Measurements from ENCODE around the gene MCU.
"Not testable (repeated sequence)": the region's sequence is repeated elsewhere in the genome, so short reads cannot be mapped to it uniquely, and the experiment has no call there.

MCU gene

DNA sequence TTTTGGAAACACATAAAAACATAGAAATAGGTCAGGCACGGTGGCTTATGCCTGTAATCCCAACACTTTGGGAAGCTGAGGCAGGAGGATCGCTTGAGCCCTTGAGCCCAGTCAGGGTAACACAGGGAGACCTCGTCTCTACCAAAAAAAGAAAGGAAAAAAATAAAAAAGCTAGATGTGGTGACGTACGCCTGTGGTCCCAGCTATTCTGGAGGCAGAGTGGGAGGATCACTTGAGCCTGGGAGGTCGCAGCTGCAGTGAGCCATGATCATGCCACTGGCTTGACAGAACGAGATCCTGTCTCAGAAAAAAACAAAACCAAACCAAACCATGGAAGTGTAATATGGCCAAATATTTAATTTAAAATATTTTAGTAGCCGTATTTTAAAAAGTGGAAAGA lies 55.6 kb downstream of the MCU start:
- 96% methylated on average over 6 of the region's 8 CpGs for whole genome bisulfite sequencing
- Histone ChIP-seq H3K9ac (ENCODE audit: low read depth, low read length) (no peak overlapping the region), H3K4me3 (ENCODE audit: low read length) (no peak overlapping the region), H3K9me3 (ENCODE audit: insufficient read depth, low read depth, low read length) (no peaks in the 10 kb centered on the region), H3K27me3 (ENCODE audit: insufficient read depth, low read length) (no peaks in the 10 kb centered on the region), H3K27ac (ENCODE audit: low read depth, low read length) (no peak overlapping the region), H3K36me3 (ENCODE audit: insufficient read depth, low read length) (no peaks in the 10 kb centered on the region), H3K4me1 (ENCODE audit: insufficient read depth, low read length) (peaks cover 21% of the 10 kb centered on the region)

DNA sequence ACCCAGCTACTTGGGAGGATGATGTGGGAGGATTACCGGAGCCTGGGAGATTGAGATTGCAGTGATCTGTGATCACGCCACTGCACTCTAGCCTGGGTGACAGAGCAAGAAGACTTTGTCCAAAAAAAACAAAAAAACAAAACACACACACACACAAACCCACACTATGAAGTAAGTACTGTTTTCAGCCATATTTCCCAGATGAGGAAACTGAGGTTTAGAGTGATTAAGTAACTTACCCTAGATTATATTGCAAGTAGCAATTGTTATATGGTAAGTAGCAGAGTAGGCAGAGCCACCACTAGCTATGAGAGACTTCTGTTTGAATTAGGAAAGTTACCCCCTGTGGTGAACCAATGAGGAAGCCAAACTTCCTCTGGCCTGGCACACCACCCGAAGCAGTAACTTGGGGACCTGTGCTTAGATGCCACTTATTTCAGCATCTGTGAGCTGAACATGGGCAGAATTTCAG lies 61.9 kb downstream of the MCU start:
- H3K9me3 ChIP-seq (ENCODE audit: insufficient read depth, low read depth, low read length), result no peaks in the 10 kb centered on the region
- H3K4me3 ChIP-seq (ENCODE audit: low read length), result no peak overlapping the region
- no peaks in the 10 kb centered on the region for H3K36me3 ChIP-seq (ENCODE audit: insufficient read depth, low read length)
- H3K27ac ChIP-seq (ENCODE audit: low read depth, low read length), result peak overlapping the region; percentile 43; the same call in 1 of the 2 replicates
- no peak overlapping the region for H3K9ac ChIP-seq (ENCODE audit: low read depth, low read length)
- peaks cover 50% of the 10 kb centered on the region for H3K4me1 ChIP-seq (ENCODE audit: insufficient read depth, low read length)
- H3K27me3 ChIP-seq (ENCODE audit: insufficient read depth, low read length), result no peaks in the 10 kb centered on the region
- WGBS, result 63% methylated on average over 2 of the region's 3 CpGs

DNA sequence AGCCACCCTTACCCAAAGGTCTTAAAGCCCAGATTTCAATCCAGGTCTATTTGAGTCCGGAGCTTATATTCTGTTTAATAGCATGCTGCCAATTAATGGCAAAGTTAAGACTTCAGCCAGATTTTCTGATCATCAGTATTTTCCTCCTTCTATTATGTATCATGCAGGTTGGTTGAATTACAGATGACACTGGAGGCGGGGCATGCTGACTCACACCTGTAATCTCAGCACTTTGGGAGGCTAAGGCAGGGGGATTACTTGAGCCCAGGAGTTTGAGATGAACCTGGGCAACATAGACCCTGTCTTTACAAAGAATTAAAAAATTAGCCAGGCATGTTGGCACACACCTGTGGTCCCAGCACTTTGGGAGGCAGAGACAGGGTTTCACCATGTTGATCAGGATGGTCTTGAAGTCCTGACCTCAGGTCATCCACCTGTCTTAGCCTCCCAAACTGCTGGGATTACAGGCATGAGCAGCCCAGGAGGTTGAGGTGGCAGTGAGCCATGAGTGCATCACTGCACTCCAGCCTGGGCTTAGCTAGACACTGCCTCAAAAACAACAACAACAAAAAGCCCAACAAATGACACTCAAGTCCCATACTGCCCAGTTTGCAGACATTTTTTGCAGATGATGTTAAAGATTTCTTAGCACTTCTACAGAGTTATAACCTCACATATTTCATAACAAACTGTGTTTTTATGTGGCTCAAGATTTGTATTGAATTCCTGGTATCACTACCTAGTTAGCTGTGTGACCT lies 62.5 kb downstream of the MCU start:
- no peak overlapping the region for H3K9ac ChIP-seq (ENCODE audit: low read depth, low read length)
- H3K27ac ChIP-seq (ENCODE audit: low read depth, low read length), result peak overlapping the region; percentile 43; the same call in 1 of the 2 replicates
- H3K36me3 ChIP-seq (ENCODE audit: insufficient read depth, low read length), result no peaks in the 10 kb centered on the region
- H3K4me3 ChIP-seq (ENCODE audit: low read length), result no peak overlapping the region
- WGBS, result 95% methylated on average over 2 of the region's 2 CpGs
- no peaks in the 10 kb centered on the region for H3K27me3 ChIP-seq (ENCODE audit: insufficient read depth, low read length)
- H3K9me3 ChIP-seq (ENCODE audit: insufficient read depth, low read depth, low read length), result no peaks in the 10 kb centered on the region
- H3K4me1 ChIP-seq (ENCODE audit: insufficient read depth, low read length), result peaks cover 55% of the 10 kb centered on the region

DNA sequence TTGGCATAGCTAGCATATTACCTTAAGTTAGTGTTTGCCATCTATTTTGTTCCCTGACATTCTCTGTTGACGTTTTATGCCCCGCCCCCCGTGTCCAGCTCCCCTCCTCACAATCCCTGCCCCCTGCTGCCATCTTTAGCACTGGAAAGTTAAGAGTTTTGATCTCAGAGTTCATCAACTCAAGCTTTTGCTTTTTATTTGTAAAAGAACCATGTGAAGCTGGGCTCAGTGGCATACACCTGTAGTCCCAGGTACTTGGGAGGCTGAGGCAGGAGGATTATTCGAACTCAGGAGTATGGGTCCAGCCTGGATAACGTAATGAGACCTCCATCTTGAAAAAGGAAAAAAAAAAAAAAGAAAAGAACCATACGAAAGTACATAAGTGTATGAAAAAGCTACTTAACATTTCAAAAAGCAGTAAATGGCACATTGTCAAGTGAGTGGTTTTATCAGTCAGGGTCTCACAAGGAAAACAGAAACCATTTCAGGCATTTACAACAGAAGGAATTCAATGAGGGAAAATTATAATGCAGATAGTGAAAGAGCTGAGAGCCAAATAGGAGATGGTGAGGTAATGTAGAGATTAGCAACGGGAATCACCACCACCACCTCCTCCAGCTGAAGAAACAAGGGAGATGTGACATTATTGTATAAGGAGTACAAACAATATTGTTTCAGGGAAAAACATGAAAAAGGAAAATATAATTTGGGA lies 64.9 kb downstream of the MCU start:
- peak overlapping the region; percentile 92 for H3K27ac ChIP-seq (ENCODE audit: low read depth, low read length)
- H3K4me3 ChIP-seq (ENCODE audit: low read length), result peak overlapping the region; percentile 32
- no peaks in the 10 kb centered on the region for H3K9me3 ChIP-seq (ENCODE audit: insufficient read depth, low read depth, low read length)
- no peaks in the 10 kb centered on the region for H3K36me3 ChIP-seq (ENCODE audit: insufficient read depth, low read length)
- H3K27me3 ChIP-seq (ENCODE audit: insufficient read depth, low read length), result no peaks in the 10 kb centered on the region
- H3K9ac ChIP-seq (ENCODE audit: low read depth, low read length), result 0 out of 2 replicates have a peak overlapping the region, but pooled peaks have one; percentile 20
- peaks cover 62% of the 10 kb centered on the region for H3K4me1 ChIP-seq (ENCODE audit: insufficient read depth, low read length)
- WGBS, result 13% methylated on average over 6 of the region's 7 CpGs

DNA sequence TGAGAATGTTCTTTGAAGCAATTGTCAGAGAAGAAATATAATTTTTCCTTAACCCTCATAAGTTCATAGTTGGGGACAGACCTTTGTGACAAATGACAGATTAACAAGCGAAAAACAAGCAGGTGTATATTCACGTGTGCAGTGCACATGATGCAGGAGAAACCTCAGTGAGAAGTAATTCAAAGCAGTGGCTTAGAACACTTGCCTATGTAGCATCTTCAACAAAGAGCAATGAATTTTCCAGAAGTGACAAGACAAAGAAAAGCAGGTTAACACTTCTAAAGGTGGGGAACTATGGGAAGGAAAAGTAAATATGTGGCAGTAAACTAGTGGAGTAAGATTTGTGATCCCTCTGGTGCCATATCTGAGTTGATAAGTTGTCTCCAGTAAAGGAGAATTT lies 65.8 kb downstream of the MCU start:
- Histone ChIP-seq H3K9ac (ENCODE audit: low read depth, low read length) (peak overlapping the region; percentile 28; the same call in 1 of the 2 replicates), H3K27me3 (ENCODE audit: insufficient read depth, low read length) (no peaks in the 10 kb centered on the region), H3K36me3 (ENCODE audit: insufficient read depth, low read length) (no peaks in the 10 kb centered on the region), H3K4me3 (ENCODE audit: low read length) (no peak overlapping the region; the same call in 1 of the 2 replicates), H3K4me1 (ENCODE audit: insufficient read depth, low read length) (peaks cover 58% of the 10 kb centered on the region), H3K27ac (ENCODE audit: low read depth, low read length) (peak overlapping the region; percentile 92), H3K9me3 (ENCODE audit: insufficient read depth, low read depth, low read length) (no peaks in the 10 kb centered on the region)
- 79% methylated on average over 2 of the region's 2 CpGs for WGBS

DNA sequence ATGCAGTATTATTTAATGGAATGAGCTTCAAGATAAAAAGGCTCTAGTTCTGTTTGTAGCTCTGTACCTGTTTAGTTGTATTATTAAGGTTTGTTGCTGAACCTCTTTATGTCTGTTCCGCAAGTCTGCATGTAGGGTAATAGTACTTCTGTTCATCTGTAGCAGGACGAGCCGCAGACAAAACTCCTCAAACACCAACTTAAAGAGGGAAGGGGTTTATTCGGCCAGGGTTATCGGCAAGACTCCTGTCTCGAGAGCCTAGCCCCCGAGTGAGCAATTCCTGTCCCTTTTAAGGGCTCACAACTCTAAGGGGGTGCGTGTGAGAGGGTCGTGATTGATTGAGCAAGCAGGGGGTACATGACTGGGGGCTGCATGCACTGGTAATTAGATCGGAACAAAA lies 67.0 kb downstream of the MCU start:
- not testable (repeated sequence) for H3K4me3 ChIP-seq (ENCODE audit: low read length); H3K27ac ChIP-seq (ENCODE audit: low read depth, low read length); H3K9me3 ChIP-seq (ENCODE audit: insufficient read depth, low read depth, low read length); H3K9ac ChIP-seq (ENCODE audit: low read depth, low read length); H3K27me3 ChIP-seq (ENCODE audit: insufficient read depth, low read length); H3K36me3 ChIP-seq (ENCODE audit: insufficient read depth, low read length)
- peaks cover 53% of the 10 kb centered on the region for H3K4me1 ChIP-seq (ENCODE audit: insufficient read depth, low read length)
- 51% methylated on average over 7 of the region's 10 CpGs for WGBS

DNA sequence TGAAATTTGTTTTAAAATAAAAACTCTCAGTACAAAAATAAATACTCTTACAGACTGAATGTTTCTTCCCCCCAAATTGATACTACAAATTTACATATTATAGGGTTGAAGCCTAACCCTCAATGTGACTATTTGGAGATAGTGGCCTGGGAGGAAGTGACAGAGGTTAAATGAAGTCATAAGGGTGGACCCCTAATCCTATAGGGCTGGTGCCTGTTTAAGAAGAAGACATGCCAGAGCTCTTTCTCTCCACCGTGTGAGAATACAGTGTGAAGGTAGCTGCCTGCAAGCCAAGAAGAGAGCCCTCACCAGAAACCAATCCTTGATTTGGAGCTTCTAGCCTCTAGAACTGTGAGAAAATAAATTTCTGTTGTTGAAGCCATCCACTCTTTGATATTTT lies 67.6 kb downstream of the MCU start:
- Histone ChIP-seq H3K9me3 (ENCODE audit: insufficient read depth, low read depth, low read length) (no peaks in the 10 kb centered on the region), H3K9ac (ENCODE audit: low read depth, low read length) (no peak overlapping the region)
- 38% methylated on average over 1 of the region's 1 CpG for whole genome bisulfite sequencing

DNA sequence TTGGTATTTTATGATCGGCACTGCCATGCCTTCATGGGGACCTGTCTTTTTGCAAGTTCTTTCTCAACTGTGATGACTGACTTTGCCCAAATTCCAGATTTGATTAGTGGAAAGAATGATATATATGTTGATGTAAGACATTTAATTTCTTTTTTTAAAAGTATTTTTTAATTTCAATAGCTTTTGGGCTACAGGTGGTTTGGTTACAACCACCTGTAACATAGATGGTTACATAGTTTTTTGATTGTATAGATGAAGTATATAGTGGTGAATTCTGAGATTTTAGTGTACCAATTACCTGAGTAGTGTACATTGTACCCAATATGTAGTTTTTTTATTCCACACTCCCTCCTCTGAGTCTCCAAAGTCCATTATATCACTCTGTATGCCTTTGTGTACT lies 69.6 kb downstream of the MCU start:
- peaks cover 30% of the 10 kb centered on the region for H3K4me1 ChIP-seq (ENCODE audit: insufficient read depth, low read length)
- H3K9ac ChIP-seq (ENCODE audit: low read depth, low read length), result no peak overlapping the region
- no peaks in the 10 kb centered on the region for H3K9me3 ChIP-seq (ENCODE audit: insufficient read depth, low read depth, low read length)
- no peaks in the 10 kb centered on the region for H3K36me3 ChIP-seq (ENCODE audit: insufficient read depth, low read length)
- H3K4me3 ChIP-seq (ENCODE audit: low read length), result no peak overlapping the region
- no peaks in the 10 kb centered on the region for H3K27me3 ChIP-seq (ENCODE audit: insufficient read depth, low read length)
- WGBS, result 96% methylated on average over 1 of the region's 1 CpG
- no peak overlapping the region for H3K27ac ChIP-seq (ENCODE audit: low read depth, low read length)

More for the DNA sequence above, 67.6 kb downstream of the MCU start:
- Histone ChIP-seq H3K36me3 (ENCODE audit: insufficient read depth, low read length) (no peaks in the 10 kb centered on the region), H3K4me3 (ENCODE audit: low read length) (no peak overlapping the region), H3K27me3 (ENCODE audit: insufficient read depth, low read length) (no peaks in the 10 kb centered on the region), H3K27ac (ENCODE audit: low read depth, low read length) (no peak overlapping the region), H3K4me1 (ENCODE audit: insufficient read depth, low read length) (peaks cover 47% of the 10 kb centered on the region)

DNA sequence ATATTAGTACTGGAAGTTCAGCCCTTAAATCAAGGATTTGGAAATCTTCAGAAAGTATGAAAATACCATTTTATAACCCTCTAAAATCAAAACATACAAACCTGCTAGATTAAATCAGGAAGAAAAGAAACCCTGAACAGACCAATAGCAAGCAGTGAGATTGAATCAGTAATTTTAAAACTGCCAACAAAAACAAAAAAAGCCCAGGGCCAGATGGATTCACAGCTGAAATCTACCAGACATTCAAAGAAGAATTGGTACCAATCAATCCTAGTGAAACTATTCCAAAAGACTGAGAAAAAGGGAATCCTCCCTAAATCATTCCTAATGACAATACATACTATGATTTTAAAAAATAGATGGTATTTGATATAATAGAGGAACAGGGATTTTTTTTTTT lies 70.1 kb downstream of the MCU start:
- Histone ChIP-seq H3K4me1 (ENCODE audit: insufficient read depth, low read length) (peaks cover 29% of the 10 kb centered on the region), H3K27me3 (ENCODE audit: insufficient read depth, low read length) (no peaks in the 10 kb centered on the region), H3K36me3 (ENCODE audit: insufficient read depth, low read length) (no peaks in the 10 kb centered on the region), H3K27ac (ENCODE audit: low read depth, low read length) (no peak overlapping the region), H3K9ac (ENCODE audit: low read depth, low read length) (no peak overlapping the region), H3K4me3 (ENCODE audit: low read length) (no peak overlapping the region), H3K9me3 (ENCODE audit: insufficient read depth, low read depth, low read length) (no peaks in the 10 kb centered on the region)

DNA sequence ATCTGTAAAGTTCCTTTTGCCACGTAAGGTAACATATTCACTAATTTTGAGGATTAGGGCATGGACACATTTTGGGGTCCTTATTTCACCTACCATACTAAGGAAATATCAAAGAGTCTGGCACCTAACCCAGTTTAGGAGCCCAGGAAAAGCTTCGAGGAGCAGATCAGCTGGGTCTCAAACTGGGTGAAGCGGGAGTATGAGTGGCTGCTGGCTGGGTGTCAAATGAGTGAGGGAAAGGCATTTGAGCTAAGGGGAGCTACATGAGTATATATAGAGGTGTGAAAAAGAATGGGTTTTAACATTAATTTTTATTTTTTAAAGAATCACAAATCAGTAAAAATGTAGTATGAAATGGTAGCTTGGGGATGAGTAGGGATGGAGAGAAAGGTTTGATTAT lies 71.3 kb downstream of the MCU start:
- no peak overlapping the region for H3K9ac ChIP-seq (ENCODE audit: low read depth, low read length)
- no peaks in the 10 kb centered on the region for H3K27me3 ChIP-seq (ENCODE audit: insufficient read depth, low read length)
- H3K36me3 ChIP-seq (ENCODE audit: insufficient read depth, low read length), result no peaks in the 10 kb centered on the region
- no peaks in the 10 kb centered on the region for H3K9me3 ChIP-seq (ENCODE audit: insufficient read depth, low read depth, low read length)
- H3K27ac ChIP-seq (ENCODE audit: low read depth, low read length), result no peak overlapping the region
- 90% methylated on average over 2 of the region's 3 CpGs for WGBS
- H3K4me3 ChIP-seq (ENCODE audit: low read length), result no peak overlapping the region
- H3K4me1 ChIP-seq (ENCODE audit: insufficient read depth, low read length), result peaks cover 18% of the 10 kb centered on the region

DNA sequence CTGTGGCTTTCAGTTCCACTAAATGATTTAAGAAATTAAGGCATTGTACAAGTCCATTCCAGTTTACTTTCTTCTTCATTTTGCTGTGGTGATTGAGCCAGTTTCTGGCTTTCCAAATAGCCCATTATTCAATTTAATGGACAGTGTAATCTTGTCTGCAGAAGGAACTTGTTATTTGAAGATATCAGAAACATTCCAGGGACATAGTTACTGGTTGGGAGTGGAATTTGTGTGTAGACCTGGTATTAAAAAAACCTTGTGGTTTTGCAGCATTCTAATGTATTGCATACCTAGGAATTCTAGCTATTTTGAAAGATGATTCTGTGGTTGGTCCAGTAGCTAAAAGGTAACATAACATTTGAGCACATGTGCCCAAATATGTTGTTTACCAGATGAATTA lies 72.2 kb downstream of the MCU start:
- no peak overlapping the region for H3K9ac ChIP-seq (ENCODE audit: low read depth, low read length)
- H3K4me3 ChIP-seq (ENCODE audit: low read length), result no peak overlapping the region
- no peaks in the 10 kb centered on the region for H3K27me3 ChIP-seq (ENCODE audit: insufficient read depth, low read length)
- H3K36me3 ChIP-seq (ENCODE audit: insufficient read depth, low read length), result no peaks in the 10 kb centered on the region
- H3K4me1 ChIP-seq (ENCODE audit: insufficient read depth, low read length), result peaks cover 9% of the 10 kb centered on the region
- H3K9me3 ChIP-seq (ENCODE audit: insufficient read depth, low read depth, low read length), result no peaks in the 10 kb centered on the region
- H3K27ac ChIP-seq (ENCODE audit: low read depth, low read length), result no peak overlapping the region
